Sigmoid colon (tissue), 4 donors: ENCODE data around the gene FNDC8.

Source experiments
- CTCF ChIP-seq, 4 experiments: fragments of 450-650 bp in 3 of 4; fragments of 200-600 bp in 1 of 4; IDR thresholded peaks; one replicate each; pipeline ENCODE4 v1.5.1; 2016 to 2019; ENCODE audit warnings: antibody characterized with exemption in 4 of 4, mild to moderate bottlenecking in 3 of 4, moderate library complexity in 2 of 4
- POLR2AphosphoS5 ChIP-seq, 4 donors: sonication (generic); formaldehyde crosslinking; IDR thresholded peaks; one replicate each; pipeline ENCODE4 v1.6.1; 2017; ENCODE audit warnings: antibody characterized with exemption in 4 of 4

GRCh38 chr17:35094902-35095301, 26.5 kb upstream of the FNDC8 start:
- TF ChIP-seq CTCF (IDR thresholded peaks at IDR 0.05), result no peak
- no peak for TF ChIP-seq POLR2AphosphoS5 (IDR thresholded peaks at IDR 0.05)
